ENCODE measurements around the gene RHBDD1.
"Not testable (repeated sequence)": the region's sequence is repeated elsewhere in the genome, so short reads cannot be mapped to it uniquely, and the experiment has no call there.

The RHBDD1 gene

GRCh38 chr2:226799976-226800940 is 35.6 kb upstream of the RHBDD1 start:
- no peak for DNase-seq (ENCODE audit: low read depth)

DNA sequence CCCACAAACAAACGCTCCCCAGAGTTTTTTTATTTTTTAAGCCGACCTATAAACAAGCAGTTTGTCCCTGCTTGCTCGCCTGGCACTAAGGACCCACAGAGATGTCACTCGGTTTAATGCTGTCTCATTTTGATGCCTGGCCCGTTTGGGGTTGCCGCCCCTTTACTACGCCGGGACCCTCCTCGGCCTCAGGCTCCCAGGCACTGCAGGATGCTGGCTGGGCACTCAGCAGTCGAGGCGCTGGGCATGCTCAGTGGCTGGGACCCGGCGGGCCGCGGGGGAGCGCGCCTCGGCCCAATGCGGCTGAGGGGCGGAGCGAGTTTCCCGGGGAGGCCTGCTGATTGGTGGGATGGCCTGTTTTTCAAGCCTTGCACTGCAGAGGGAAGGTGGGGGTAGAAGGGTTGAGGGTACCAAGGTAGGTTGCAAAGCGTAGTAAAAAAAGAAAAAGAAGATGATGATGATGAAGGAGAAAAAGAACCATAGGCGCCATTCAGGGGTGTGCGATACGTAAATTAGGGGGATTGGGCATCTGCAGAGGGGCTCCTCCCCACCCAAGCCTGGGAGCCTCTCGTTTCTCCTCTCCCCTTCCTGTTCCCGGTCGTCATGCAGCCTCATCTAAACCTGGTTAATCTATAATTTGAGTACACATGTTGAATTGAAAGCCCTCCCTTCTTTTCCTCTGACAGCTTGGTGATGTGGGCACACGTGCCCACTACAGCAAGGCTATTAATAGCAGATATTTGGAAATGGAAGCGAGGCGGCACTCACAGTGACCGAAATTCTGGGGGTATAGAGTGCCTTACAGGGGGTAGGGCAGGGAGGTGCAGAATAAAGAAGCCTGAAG is 34.7 kb upstream of the RHBDD1 start:
- peak; percentile 66 for DNase-seq (ENCODE audit: low read depth)

- DNase-seq (ENCODE audit: low read depth): no peak
These were observed 33.3 kb upstream of the RHBDD1 start for GRCh38 chr2:226802573-226802972.

DNA sequence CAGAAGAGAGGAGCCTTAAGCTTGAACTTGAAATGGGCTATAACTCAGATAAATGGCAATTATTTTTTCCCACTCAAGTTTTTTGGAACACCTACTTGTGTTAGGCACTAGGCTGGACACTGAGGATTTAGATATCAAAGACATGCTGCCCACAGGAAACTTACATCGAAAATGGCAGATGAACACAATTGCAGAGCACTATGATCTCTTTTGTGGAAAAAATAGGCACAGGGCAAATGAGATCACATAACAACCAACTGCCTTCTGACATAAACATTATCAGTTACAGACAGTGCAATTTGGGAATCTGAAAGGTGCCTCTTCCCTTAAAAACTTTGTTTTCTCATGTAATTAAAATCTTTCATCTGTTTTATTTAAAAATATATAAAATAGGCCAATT is 32.4 kb upstream of the RHBDD1 start:
- no peak for DNase-seq (ENCODE audit: low read depth)

- no peak for DNase-seq (ENCODE audit: low read depth)
These were observed 22.6 kb upstream of the RHBDD1 start for GRCh38 chr2:226813148-226813701.

- DNase-seq (ENCODE audit: low read depth): no peak
These were observed 16.9 kb upstream of the RHBDD1 start for GRCh38 chr2:226818930-226819329.

DNA sequence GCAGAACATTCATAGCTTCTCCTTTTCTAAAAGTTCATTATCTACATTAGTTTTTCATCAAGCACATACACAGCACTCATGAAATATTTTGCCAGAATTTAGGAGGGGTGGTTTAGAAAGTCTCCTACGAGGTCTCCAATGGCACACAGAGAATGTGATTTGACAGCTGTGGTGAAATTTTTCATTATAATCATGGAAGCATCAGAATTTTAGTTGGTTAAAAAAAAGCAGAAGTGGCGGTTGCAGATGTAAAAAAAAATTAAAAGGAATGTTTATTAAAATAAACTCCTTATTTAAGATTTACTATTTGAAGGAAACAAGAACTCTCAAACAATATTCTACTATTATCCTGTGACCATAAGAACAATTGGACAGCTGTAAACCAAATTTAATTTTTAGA is 10.8 kb upstream of the RHBDD1 start:
- no peak for DNase-seq (ENCODE audit: low read depth)

- DNase-seq (ENCODE audit: low read depth): no peak
These were observed 7.7 kb upstream of the RHBDD1 start for GRCh38 chr2:226828191-226828590.

GRCh38 chr2:226829721-226830631 is 5.9 kb upstream of the RHBDD1 start:
- DNase-seq (ENCODE audit: low read depth): no peak

DNA sequence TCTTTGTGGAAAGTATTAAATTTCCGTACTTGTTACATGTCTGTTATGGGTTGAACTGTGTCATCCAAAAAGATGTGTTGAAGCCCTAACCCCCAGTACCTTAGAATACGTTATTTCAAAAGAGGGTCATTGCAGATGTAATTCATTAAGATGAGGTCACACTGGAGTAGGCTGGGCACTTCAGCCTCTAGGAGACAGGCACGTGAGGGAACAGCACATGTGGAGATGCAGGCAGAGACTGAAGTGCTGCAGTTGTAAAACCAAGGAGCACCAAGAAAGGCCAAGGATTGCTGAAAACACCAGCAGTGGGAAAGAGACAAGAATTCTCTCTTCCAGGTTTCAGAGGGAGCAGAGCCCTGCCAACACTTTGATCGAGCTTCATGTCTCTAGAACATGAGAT is 4.6 kb upstream of the RHBDD1 start:
- DNase-seq (ENCODE audit: low read depth): no peak

- DNase-seq (ENCODE audit: low read depth): no peak
These were observed 3.8 kb upstream of the RHBDD1 start for GRCh38 chr2:226832061-226832460.

GRCh38 chr2:226834880-226835279 is 974 bp upstream of the RHBDD1 start:
- DNase-seq (ENCODE audit: low read depth): not testable (repeated sequence)

DNA sequence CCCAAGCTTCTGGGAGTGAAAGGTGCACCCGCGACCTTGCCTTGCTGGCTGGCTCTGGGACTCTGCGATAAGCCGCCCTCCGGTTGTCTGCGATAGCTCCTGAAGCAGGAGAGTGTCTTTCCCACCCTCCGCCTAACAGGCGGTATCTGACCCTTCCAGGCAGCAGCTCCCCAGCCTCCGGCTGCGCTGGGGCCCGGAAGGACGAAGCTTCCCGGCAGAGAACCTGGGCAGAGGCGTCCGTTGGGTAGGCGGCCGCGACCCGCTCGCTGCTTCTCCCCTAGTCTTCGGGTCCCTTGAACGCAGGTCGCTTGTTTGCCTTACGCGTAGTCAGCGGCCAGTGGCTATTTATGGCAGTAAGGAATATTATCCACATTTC is 446 bp upstream of the RHBDD1 start:
- DNase-seq (ENCODE audit: low read depth): no peak

- DNase-seq (ENCODE audit: low read depth): no peak
These were observed 663 bp downstream of the RHBDD1 start for GRCh38 chr2:226836548-226836885.

DNA sequence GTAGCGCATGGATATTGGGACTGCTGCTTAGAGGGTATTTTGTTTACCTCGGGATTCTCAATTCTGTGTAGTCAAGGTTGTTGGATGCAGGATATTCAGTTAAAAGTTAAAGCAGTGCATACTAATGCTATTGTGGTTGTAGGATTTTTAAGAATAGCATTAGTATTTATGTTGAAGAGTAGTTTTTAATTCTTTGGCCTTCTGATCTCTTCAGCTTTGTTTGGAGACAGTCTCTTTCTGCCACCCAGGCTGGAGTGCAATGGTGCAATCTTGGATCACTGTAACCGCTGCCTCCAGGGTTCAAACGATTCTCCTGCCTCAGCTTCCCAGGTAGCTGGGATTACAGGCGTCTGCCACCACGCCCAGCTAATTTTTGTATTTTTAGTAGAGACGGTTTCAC is 1.5 kb downstream of the RHBDD1 start:
- no peak for DNase-seq (ENCODE audit: low read depth)

GRCh38 chr2:226837787-226838603 is 2.1 kb downstream of the RHBDD1 start:
- DNase-seq (ENCODE audit: low read depth): no peak

GRCh38 chr2:226838722-226839121 is 2.9 kb downstream of the RHBDD1 start:
- DNase-seq (ENCODE audit: low read depth): no peak

DNA sequence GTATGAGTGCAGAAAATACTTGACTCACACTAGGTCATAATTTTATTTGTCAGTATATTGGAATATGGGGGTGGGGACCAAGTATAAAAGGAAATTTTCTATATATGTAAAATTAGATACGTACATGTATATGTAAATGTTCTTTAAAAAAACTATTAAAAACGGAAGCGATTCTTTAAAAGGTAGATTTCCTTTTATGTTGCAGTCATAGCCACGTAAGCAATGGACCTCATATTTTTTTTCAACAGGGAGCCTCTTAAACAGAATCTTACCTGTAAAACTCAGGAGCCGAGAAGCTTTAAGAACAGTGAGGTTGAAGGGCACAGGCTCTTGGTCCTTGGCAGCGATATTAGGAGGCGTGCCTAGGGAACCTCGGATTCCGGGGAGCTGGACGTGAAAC is 3.3 kb downstream of the RHBDD1 start:
- no peak for DNase-seq (ENCODE audit: low read depth)

- DNase-seq (ENCODE audit: low read depth): no peak
These were observed 4.1 kb downstream of the RHBDD1 start for GRCh38 chr2:226839951-226840350.

DNA sequence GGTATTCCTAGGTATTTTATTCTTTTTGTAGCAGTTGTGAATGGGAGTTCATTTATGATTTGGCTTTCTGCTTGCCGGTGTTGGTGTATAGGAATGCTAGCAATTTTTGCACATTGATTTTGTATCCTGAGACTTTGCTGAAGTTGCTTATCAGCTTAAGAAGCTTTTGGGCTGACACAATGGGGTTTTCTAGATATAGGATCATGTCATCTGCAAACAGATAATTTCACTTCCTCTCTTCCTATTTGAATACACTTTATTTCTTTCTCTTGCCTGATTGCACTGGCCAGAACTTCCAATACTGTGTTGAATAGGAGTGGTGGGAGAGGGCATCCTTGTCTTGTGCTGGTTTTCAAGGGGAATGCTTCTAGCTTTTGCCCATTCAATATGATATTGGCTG is 7.1 kb downstream of the RHBDD1 start:
- DNase-seq (ENCODE audit: low read depth): not testable (repeated sequence)

Data from stimulated activated CD8-positive, alpha-beta memory T cell treated with anti-CD3 and anti-CD28 coated beads, Interleukin-12 subunit alpha, Interleukin-12 subunit beta, amount 100 ng/mL, for 4 hours (primary cell).